ENCODE measurements around the gene PTGFRN.

Gene PTGFRN

DNA sequence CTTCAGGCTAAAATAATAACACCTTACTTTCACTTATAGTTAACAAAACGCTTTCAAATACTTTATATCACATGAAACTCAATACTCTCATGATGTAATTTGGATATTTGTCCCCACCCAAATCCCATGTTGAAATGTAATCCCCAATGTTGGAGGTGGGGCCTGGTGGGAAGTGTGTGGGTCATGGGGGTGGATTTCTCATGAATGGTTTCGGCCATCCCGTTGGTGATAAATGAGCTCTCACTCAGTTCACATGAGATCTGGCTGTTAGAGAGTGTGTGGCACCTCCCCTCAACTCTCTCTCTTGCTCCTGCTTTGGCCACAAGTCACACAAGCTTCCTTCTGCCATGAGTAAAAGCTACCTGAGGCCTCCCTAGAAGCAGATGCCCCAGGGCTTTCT lies 22.5 kb upstream of the PTGFRN start:
- DNase-seq (ENCODE audit: low read depth in 2 of 3, low spot score in 2 of 3), result no peak

DNA sequence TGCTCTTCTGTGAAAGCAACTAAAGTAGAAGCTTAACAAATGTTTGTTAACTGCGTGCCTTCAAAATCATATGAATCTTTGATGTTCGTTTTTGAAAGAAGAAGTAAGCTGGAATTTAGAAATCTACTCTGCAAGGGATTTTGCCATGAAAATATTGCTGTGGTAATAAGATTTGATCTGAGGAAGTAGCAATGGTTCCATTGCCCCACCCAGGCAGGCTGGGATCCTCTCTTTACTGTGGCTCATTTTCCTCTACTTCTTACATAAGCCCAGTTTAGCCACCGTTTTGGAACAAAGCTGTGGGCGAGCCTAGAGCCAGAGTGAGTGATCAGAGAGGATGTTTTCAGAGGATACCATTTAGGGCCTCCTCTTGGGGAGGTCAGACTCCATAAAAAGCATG lies 20.3 kb upstream of the PTGFRN start:
- no peak for DNase-seq (ENCODE audit: low read depth in 2 of 3, low spot score in 2 of 3)

- no peak for DNase-seq (ENCODE audit: low read depth in 2 of 3, low spot score in 2 of 3)
Measured at GRCh38 chr1:116891396-116892079, 18.2 kb upstream of the PTGFRN start.

DNA sequence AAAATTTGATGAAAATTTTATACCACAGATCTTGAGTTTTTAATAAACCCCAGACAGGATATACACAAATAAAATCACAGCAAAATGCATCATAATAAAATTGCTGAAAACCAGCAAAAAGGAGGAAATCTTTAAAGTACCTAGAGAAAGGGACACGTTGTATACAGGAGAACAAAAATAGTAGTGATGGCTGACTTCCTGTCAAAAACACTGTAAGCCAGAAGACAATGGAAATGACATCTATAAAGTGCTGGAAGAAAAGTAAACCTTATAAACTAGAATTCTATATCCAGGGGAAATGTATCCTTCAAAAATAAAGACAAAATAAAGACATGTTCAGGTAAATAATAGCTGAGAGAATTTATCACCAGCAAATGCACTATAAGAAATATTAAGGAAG lies 14.6 kb upstream of the PTGFRN start:
- no peak for DNase-seq (ENCODE audit: low read depth in 2 of 3, low spot score in 2 of 3)

DNA sequence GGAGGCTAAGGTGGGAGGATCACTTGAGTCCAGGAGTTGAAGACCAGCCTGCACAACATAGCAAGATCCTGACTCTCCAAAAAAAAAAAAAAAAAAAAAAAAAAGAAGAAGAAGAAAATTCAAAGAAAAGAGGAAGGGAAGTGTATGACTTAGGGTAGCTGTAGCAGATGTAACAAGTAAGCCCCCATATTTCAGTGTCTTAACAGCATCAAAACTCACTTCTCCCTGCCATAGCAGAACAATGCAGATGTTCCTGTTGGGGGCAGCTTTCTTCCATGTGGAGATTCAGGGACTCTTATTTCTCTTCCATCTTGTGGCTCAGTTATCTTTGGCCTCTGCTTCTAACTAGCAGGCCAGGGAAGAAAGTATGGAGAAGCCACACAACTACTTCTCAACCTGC lies 10.2 kb upstream of the PTGFRN start:
- DNase-seq (ENCODE audit: low read depth in 2 of 3, low spot score in 2 of 3), result no peak

DNA sequence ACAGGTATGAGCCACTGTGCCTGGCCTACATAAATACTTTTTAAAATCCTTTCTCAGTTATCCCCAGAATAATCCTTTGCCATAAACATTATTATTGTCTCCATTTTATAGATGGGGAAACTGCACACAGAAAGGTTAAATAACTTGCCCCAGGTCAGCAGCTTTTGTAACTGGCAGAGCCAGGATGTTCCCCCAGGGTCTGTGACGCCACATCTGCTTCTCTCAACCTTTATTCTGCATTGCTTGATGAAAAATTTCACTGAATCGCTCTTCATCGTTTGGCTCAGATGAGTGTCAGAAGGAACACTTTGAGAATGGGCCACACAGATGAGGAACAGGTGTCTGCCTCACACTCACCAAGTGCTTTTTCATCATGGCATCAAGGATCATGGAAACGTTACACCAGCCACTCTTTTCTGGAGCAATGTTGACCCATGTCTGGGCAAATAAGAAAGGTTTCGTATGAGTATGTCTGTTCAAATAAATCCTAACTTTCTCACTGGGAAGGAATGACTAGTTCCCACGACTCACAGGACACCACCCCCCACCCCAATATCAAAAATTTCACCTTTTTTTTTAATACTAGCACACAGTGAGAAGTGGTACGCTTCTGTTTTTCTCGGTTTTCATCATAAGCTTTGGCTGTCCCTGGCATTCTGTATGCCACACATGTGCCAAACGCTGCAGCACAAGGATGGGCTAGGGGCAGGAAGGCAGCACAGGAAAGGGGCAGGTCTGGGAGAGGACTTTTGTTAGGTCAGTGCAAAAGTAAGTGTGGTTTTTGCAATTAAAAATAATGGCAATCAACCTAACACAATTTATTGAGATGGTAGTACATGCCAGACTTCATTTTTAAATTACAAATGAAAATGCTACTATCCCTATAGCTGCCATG lies 9.0 kb upstream of the PTGFRN start:
- DNase-seq (ENCODE audit: low read depth in 2 of 3, low spot score in 2 of 3), result no peak

DNA sequence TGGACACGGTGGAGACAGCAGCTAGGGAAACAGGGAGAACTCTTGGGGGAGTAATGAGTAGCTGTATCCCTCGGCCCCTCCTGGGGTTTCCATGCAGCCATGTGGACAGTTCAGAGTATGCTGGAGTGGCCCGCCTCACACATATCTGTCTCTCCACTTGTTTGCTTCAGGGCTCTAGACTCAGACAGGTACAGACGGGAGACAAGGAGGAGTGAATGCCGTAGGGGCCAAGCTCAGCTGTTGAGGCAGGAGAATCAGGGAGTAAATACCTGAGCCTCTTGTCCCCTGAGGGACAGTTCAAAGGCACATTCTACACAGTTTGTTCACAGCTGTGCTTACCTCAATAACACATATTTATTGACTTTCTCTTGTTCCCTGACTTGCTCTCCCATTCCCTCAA lies 7.7 kb upstream of the PTGFRN start:
- DNase-seq (ENCODE audit: low read depth in 2 of 3, low spot score in 2 of 3), result no peak

- no peak for DNase-seq (ENCODE audit: low read depth in 2 of 3, low spot score in 2 of 3)
Measured at GRCh38 chr1:116902723-116903383, 6.9 kb upstream of the PTGFRN start.

- DNase-seq (ENCODE audit: low read depth in 2 of 3, low spot score in 2 of 3), result no peak
Measured at GRCh38 chr1:116904791-116905320, 4.9 kb upstream of the PTGFRN start.

GRCh38 chr1:116906812-116907211 lies 2.9 kb upstream of the PTGFRN start:
- DNase-seq (ENCODE audit: low read depth in 2 of 3, low spot score in 2 of 3), result no peak

DNA sequence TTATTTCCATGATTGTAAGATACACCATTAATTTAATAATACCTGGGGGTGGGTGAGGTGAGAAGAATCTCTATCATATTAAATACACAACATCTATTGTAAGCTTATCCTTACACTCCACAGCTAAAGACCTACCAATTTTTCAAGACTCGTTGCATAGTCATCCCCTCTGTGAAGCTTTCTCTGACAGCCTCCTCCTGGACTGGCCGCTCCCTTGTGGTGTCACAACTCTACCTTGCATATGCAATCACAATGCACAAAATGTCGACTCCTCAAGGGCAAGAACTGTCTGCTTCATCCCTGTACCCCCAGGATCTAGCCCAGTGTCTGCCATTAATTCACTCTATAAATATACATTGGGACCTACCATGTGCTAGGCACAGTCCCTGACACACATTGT lies 2.4 kb upstream of the PTGFRN start:
- DNase-seq (ENCODE audit: low read depth in 2 of 3, low spot score in 2 of 3), result no peak

DNA sequence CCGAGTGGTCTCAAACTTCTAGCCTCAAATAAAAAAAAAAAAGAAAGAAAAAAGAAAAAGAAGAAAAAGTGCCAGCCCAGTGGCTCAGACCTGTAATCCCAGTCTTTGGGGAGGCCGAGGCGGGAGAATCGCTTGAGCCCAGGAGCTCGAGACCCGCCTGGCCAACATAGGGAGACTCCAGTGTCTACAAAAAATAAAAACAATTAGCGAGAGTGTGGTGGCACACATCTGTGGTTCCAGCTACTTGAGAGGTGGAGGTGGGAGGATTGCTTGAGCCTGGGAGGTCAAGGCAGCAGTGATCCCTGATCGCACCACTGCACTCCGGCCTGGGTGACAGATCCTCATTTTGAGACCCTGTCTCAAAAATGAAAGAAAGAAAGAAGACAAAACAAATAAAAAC lies 1.4 kb upstream of the PTGFRN start:
- no peak for DNase-seq (ENCODE audit: low read depth in 2 of 3, low spot score in 2 of 3)

DNA sequence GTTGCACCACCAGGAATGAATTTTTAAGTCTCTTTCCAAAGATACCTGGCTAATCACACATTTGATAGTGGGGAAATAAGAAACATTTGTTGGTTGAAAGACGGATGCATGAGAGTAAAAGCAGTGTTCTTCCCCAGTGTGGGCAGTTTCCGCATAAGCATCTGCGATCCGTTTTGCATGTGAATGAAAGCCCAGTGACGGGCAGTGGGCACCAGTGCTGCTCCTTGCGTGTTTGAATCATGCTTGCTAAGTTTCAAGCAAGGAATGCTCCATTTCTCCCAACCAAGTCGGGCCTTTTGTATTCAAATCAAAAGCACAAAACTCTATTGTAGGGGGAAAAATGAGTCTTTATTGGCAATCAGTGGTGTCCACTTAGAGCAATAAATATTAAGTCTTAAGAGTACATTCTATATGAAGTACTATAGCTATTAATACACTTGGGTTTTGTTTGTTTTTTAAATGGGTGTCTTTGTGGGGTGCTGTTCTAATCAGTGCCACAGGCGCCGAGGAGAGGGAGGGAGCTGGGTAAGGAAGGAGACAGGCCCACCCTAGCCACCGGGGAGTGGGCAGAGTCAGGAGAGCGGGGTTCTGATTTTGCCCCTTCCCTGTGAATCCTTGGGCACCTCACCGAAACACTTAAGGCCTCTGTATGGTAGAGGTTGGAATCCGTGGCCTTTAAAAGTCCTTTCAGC lies 750 bp upstream of the PTGFRN start:
- DNase-seq (ENCODE audit: low read depth in 2 of 3, low spot score in 2 of 3), result no peak

DNA sequence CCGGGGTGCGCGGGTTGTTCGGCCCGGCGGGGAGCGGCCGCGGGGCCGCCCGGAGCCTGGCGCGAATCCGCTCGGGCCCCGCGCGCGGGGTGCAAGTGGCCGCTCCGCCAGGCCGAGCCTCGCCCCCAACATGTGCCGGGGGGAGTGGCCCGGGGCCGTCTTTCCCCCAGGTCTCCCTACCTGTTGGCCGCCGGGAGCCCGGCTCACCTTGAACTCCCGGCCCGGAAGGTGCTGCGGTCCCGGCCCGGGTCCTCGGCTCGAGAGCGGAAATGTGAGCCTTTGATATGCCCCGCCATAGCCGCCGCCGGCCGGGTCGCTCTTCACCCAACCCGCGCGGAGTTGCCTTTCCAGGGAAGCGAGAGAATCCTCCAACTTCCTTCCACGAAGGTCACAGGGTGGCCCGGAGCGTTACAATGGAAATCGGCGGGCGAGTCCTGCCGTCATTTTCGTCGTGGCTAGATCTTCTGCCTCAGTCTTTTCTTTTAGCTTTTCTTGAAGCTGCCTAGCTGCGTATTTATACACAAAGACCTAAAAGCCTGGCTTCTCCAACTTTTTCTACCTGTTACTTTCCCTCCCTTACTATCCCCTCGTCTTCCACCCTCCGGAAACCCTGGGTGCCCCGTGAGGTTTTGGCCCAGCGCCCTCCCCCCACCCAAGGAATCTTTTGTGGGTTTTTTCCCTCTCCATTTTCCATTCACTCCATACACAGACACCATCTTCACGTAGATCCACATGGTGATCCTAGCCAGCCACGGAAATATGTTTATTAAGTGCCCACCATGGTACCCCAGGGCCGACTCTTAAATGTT lies 867 bp downstream of the PTGFRN start:
- DNase-seq (ENCODE audit: low read depth in 2 of 3, low spot score in 2 of 3), result peak in 1 of 3 experiments; percentile 9

DNA sequence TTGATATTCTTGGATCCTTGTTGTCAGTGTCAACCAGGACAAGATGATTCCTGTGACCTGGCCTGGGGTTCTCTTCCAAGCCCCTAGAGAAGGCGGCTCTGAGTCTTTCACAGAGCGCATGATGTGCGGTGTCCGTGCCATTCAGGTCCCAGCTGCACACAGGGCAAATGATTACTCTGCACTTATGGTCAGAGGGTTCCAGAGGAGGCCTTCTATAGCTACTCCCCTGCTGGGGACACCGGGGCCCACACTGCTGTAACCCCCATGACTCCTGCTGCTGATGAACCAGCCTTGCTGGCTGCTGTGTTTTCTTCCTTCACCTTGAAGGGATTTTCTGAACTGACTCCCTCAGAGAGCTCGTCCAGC lies 1.5 kb downstream of the PTGFRN start:
- DNase-seq (ENCODE audit: low read depth in 2 of 3, low spot score in 2 of 3), result no peak

DNA sequence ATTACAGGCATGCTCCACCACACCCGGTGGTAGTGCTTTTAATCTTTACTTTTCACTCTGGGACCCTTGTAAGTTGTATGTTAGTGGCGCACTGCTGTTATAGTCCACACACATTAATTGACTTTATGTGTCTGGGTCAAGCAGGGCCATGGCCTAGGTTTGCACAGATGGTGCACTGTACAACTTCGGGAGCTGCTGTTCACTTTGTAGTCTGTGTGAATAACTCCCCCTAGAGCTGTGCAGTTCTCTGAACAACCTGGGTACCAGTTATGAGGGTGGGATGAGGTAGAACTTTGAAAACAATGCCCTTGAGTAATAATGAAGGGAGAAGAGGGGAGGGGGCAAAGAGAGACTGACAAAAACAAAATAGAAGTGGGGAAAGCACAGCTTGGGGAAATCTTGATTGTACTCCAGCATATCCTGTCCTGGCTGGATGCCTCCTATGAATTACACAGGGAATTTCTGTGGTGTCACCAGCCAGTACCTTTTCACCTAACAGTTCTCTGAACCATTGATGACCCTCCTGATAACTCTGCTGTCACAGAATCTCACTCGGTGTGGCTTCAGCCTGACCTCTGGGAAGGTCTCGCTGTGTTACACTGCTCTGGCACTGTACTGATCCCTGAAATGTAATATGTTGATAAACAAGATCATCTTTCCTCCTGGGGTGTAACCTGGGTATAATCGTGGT lies 2.2 kb downstream of the PTGFRN start:
- DNase-seq (ENCODE audit: low read depth in 2 of 3, low spot score in 2 of 3), result no peak

GRCh38 chr1:116912846-116913245 lies 3.1 kb downstream of the PTGFRN start:
- no peak for DNase-seq (ENCODE audit: low read depth in 2 of 3, low spot score in 2 of 3)

DNA sequence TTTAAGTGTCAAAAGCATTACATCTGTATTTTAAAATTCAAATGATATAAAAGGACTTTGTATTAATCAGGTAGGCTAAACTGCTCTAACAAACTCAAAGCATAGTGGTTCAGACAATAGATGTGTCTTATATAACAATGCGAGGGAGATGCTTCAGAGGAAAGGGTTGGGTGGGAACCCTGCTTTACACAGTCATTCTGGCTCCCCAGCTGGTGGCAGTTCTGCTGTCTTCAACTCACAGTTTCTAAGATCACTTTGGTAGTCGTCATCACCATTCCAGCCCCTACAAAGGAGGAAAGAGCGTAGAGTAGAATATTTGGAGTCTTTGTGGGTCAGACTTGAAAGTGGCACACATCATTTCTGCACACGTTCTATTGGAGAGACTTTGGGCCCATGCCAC lies 4.2 kb downstream of the PTGFRN start:
- DNase-seq (ENCODE audit: low read depth in 2 of 3, low spot score in 2 of 3), result no peak

GRCh38 chr1:116914667-116915066 lies 5.0 kb downstream of the PTGFRN start:
- no peak for DNase-seq (ENCODE audit: low read depth in 2 of 3, low spot score in 2 of 3)

DNA sequence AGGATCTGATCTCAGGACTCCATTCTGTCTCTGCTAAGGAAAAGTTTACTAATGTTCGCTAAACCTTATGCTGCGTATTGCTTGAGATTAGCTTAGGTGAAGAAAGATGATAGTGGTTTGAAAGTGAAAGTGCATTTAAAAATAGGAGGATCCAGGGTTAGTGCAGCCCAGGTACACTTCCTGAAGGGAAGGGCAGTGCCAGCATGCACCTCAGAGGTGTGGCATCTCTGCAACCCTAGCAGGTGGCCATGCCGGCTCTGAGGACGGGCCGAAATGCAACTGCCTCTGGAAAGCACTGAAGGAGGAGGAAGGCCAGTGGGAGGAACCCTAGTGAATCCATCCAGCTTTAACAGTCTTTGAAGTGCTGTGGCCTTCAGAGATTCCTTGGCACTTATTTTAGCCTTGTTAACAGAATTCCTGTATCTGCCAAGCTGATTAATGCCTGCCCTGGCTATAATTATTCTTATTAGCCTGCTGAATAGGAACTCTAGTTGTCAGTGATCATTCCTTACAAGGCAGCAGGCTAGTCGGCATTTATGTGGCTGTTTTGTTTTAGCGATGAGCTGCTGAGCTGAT lies 5.5 kb downstream of the PTGFRN start:
- no peak for DNase-seq (ENCODE audit: low read depth in 2 of 3, low spot score in 2 of 3)
